SU-DHL-6 (cell line): Measurements from ENCODE around the gene RAB6B.

Experiments
- H2AFZ ChIP-seq: fragments of 200-600 bp; sonication (generic); 2 replicates; pipeline ENCODE4 v1.6.1; 2014; ENCODE audit warnings: low read depth, mild to moderate bottlenecking, moderate library complexity, mixed read lengths, antibody characterized with exemption, low read length; ENCODE audit not compliant: severe bottlenecking
- H3F3A ChIP-seq: fragments of 200-600 bp; shearing (Covaris generic); 2 replicates; pipeline ENCODE4 v1.6.0; 2016; ENCODE audit warnings: antibody characterized with exemption, mild to moderate bottlenecking; ENCODE audit not compliant: insufficient read depth
- H3K27ac ChIP-seq: fragments of 200-600 bp; sonication (generic); 2 replicates; pipeline ENCODE4 v1.5.1; 2016; ENCODE audit warnings: low read depth, mild to moderate bottlenecking, low read length, moderate library complexity, mixed read lengths
- H3K27me3 ChIP-seq: fragments of 200-600 bp; sonication (generic), shearing (Covaris generic); 2 replicates; pipeline ENCODE4 v1.6.0; 2014; ENCODE audit warnings: mild to moderate bottlenecking, low read length
- H3K36me3 ChIP-seq: fragments of 200-600 bp; sonication (generic); 2 replicates; pipeline ENCODE4 v1.6.1; 2014; ENCODE audit warnings: mild to moderate bottlenecking, low read length, mixed read lengths
- H3K4me2 ChIP-seq: fragments of 300-600, 200-600 bp; shearing (Covaris generic), sonication (generic); 2 replicates; pipeline ENCODE4 v1.6.0; 2014; ENCODE audit warnings: low read length, low read depth, mild to moderate bottlenecking; ENCODE audit not compliant: poor library complexity, severe bottlenecking
- H3K4me3 ChIP-seq: fragments of 200-600 bp; sonication (generic); 2 replicates; pipeline ENCODE4 v1.5.1; 2014; ENCODE audit warnings: antibody characterized with exemption, low read length, mild to moderate bottlenecking, mixed read lengths; ENCODE audit not compliant: insufficient read depth, poor library complexity, severe bottlenecking
- H3K79me2 ChIP-seq: fragments of 200-600 bp; sonication (generic); 2 replicates; pipeline ENCODE4 v1.6.1; 2014; ENCODE audit warnings: mild to moderate bottlenecking, low read length, moderate library complexity; ENCODE audit not compliant: insufficient read depth
- H3K9ac ChIP-seq: fragments of 200-600 bp; sonication (generic); 2 replicates; pipeline ENCODE4 v1.7.0; 2014; ENCODE audit warnings: mild to moderate bottlenecking, low read length
- H3K9me2 ChIP-seq: fragments of 200-600 bp; sonication (generic); replicated peaks from 2 replicates; pipeline ENCODE4 v1.6.1; 2014; ENCODE audit warnings: low read length; ENCODE audit not compliant: insufficient read depth
- H3K9me3 ChIP-seq: fragments of 200-600 bp; sonication (generic); 2 replicates; pipeline ENCODE4 v1.6.1; 2014; ENCODE audit warnings: low read length, mixed read lengths; ENCODE audit not compliant: insufficient read depth
- H4K20me1 ChIP-seq: fragments of 200-600 bp; sonication (generic); 2 replicates; pipeline ENCODE4 v1.6.1; 2014; ENCODE audit warnings: low read depth, mild to moderate bottlenecking, antibody characterized with exemption, low read length, moderate library complexity, mixed read lengths
- EZH2phosphoT487 ChIP-seq: fragments of 200-600 bp; sonication (generic), shearing (Covaris generic); conservative IDR thresholded peaks from 2 replicates; pipeline ENCODE4 v1.6.1; 2018; ENCODE audit warnings: mild to moderate bottlenecking, antibody characterized with exemption, low read length, moderate library complexity, mixed read lengths
- TF ChIP-seq, protein P1 (sequence below): fragments of 200-600 bp; sonication (generic); IDR thresholded peaks from one replicate; pipeline ENCODE4 v1.5.1; 2017; ENCODE audit warnings: antibody characterized with exemption, mild to moderate bottlenecking, low read length, moderate library complexity; ENCODE audit not compliant: insufficient read depth, poor library complexity, severe bottlenecking

Gene RAB6B

DNA sequence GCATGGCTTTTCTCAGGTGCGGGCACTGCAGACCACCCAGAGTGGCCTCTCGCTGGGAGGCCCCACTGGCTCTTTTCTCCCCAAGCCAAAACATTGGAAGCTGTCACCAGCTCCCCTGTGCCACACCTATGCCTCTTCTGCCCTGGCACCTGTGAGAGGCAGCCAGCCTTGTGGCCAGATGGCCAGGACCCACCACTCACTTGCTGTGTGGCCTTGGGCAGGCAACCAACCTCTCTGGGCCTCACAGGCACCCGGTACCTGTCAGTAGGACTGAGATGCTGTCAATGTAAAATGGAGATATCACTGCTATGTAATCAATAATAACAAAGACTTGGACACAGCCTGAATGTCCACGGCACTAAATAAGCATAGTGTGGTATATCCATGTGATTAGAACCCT, 53.5 kb downstream of the RAB6B start:
- H3K9me3 ChIP-seq, result no peaks in the 10 kb centered on the region
- no peak overlapping the region for H3K4me3 ChIP-seq
- H3K79me2 ChIP-seq, result no peaks in the 10 kb centered on the region
- no peaks in the 10 kb centered on the region for H3K9me2 ChIP-seq
- H2AFZ ChIP-seq, result no peak overlapping the region
- H4K20me1 ChIP-seq, result no peaks in the 10 kb centered on the region
- no peak overlapping the region for H3K4me2 ChIP-seq
- H3K27ac ChIP-seq, result no peak overlapping the region
- no peaks in the 10 kb centered on the region for H3K36me3 ChIP-seq
- H3F3A ChIP-seq, result no peaks in the 10 kb centered on the region
- TF ChIP-seq, protein P1, sequence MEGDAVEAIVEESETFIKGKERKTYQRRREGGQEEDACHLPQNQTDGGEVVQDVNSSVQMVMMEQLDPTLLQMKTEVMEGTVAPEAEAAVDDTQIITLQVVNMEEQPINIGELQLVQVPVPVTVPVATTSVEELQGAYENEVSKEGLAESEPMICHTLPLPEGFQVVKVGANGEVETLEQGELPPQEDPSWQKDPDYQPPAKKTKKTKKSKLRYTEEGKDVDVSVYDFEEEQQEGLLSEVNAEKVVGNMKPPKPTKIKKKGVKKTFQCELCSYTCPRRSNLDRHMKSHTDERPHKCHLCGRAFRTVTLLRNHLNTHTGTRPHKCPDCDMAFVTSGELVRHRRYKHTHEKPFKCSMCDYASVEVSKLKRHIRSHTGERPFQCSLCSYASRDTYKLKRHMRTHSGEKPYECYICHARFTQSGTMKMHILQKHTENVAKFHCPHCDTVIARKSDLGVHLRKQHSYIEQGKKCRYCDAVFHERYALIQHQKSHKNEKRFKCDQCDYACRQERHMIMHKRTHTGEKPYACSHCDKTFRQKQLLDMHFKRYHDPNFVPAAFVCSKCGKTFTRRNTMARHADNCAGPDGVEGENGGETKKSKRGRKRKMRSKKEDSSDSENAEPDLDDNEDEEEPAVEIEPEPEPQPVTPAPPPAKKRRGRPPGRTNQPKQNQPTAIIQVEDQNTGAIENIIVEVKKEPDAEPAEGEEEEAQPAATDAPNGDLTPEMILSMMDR, result no peak
- no peak for TF ChIP-seq EZH2phosphoT487
- H3K27me3 ChIP-seq, result no peaks in the 10 kb centered on the region
- H3K9ac ChIP-seq, result no peak overlapping the region

DNA sequence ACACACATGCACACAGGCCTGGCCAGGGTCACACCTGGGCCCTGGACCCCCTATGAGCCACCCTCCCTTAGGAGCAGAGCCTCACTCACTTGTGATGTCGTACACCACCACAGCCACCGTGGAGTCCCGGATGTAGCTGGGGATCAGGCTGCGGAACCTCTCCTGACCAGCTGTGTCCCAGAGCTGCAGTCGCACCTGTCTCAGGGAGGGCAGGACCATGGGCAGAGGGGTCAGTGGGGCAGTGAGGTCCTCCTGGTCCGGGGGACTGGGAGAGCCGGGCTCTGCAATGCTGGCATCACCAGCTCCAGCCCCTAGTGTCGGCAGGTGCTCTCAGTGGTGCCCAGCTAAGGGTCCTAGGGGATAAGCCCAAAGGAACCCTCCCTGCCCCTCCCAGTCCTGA, 54.5 kb downstream of the RAB6B start:
- H3F3A ChIP-seq, result no peaks in the 10 kb centered on the region
- H3K79me2 ChIP-seq, result no peaks in the 10 kb centered on the region
- no peaks in the 10 kb centered on the region for H3K27me3 ChIP-seq
- no peak overlapping the region for H3K27ac ChIP-seq
- TF ChIP-seq, protein P1, result no peak
- TF ChIP-seq EZH2phosphoT487, result no peak
- H3K36me3 ChIP-seq, result no peaks in the 10 kb centered on the region
- H2AFZ ChIP-seq, result no peak overlapping the region
- no peak overlapping the region for H3K9ac ChIP-seq
- no peak overlapping the region for H3K4me2 ChIP-seq
- H4K20me1 ChIP-seq, result no peaks in the 10 kb centered on the region
- H3K4me3 ChIP-seq, result no peak overlapping the region
- H3K9me3 ChIP-seq, result no peaks in the 10 kb centered on the region
- H3K9me2 ChIP-seq, result no peaks in the 10 kb centered on the region

DNA sequence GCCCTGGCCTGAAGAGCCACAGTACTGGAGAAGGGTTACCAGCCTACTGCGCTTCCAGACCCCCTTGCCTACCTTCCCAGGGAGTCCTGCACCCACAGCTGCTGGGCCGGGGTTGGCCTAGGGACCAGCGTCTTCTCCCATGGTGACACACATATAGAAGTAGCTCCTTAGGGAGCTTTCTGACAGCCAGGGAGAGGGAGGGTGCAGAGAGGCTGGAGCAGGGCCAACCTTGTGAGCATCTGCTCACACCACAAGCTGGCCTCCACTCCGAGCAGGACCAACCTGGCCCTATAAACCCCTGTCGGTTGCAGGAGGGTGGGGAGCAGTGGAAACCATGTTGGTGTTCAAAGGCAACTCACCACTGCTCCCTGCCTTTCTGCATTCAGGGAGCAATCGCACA, 54.9 kb downstream of the RAB6B start:
- TF ChIP-seq EZH2phosphoT487, result no peak
- TF ChIP-seq, protein P1, result no peak
- Histone ChIP-seq H3F3A (no peaks in the 10 kb centered on the region), H3K79me2 (no peaks in the 10 kb centered on the region), H3K4me2 (no peak overlapping the region), H3K9ac (no peak overlapping the region), H4K20me1 (no peaks in the 10 kb centered on the region), H3K27ac (no peak overlapping the region), H3K9me2 (no peaks in the 10 kb centered on the region), H3K4me3 (no peak overlapping the region), H3K27me3 (no peaks in the 10 kb centered on the region), H2AFZ (no peak overlapping the region), H3K9me3 (no peaks in the 10 kb centered on the region), H3K36me3 (no peaks in the 10 kb centered on the region)
